Upper lobe of right lung (tissue), 1 donor: ENCODE measurements around the gene EIF4EBP2. TPM values are rescaled to one million over a fixed set of nuclear protein-coding genes. Genes with fewer than 3 reads are reported as not detected.

Source experiments
- ATAC-seq: fragments of 200-7000 bp; cut with Tn5 transposase; one replicate; pipeline ENCODE4 v1.9.1; 2020; ENCODE audit warnings: mild to moderate bottlenecking, moderate library complexity
- DNase-seq: peaks from one replicate; pipeline ENCODE4 v3.0.0-alpha.2; 2020
- H3K27ac ChIP-seq: fragments of 200-600 bp; one replicate; pipeline ENCODE4 v1.8.0; 2022
- H3K27me3 ChIP-seq: fragments of 200-600 bp; one replicate; pipeline ENCODE4 v1.8.0; 2022; ENCODE audit warnings: mild to moderate bottlenecking
- H3K36me3 ChIP-seq: fragments of 200-600 bp; one replicate; pipeline ENCODE4 v1.8.0; 2022
- H3K4me1 ChIP-seq: fragments of 200-600 bp; one replicate; pipeline ENCODE4 v1.8.0; 2022
- H3K4me3 ChIP-seq: fragments of 200-600 bp; one replicate; pipeline ENCODE4 v1.8.0; 2022; ENCODE audit warnings: mild to moderate bottlenecking
- H3K9me3 ChIP-seq: fragments of 200-600 bp; one replicate; pipeline ENCODE4 v1.8.0; 2022
- intact Hi-C: fragments of 100-400 bp; cut with DNase I; formaldehyde crosslinking; loops from one replicate; pipeline ENCODE4 v1.11.0; 2022
- total RNA-seq: library from RNA; stranded (reverse); fragmentation: NEBNext Ultra II Directional; extraction: Animal tissue kit (Norgen Biotek cat#: 25700); gene quantifications from one replicate; pipeline ENCODE4 v1.2.1, GENCODE V29; 2021
- TF ChIP-seq, protein P1 (sequence below): fragments of 200-600 bp; IDR thresholded peaks from one replicate; pipeline ENCODE4 v1.8.0; 2022; ENCODE audit warnings: antibody characterized with exemption
- donor health status: DM: no; HTN: yes; CAD: no; lungs with severe emphysema.

The EIF4EBP2 gene
- total RNA-seq, 1 donor from 2014 or later: 79.3 TPM

GRCh38 chr10:70359017-70359550 is 44.9 kb upstream of the EIF4EBP2 start:
- TF ChIP-seq, protein P1, sequence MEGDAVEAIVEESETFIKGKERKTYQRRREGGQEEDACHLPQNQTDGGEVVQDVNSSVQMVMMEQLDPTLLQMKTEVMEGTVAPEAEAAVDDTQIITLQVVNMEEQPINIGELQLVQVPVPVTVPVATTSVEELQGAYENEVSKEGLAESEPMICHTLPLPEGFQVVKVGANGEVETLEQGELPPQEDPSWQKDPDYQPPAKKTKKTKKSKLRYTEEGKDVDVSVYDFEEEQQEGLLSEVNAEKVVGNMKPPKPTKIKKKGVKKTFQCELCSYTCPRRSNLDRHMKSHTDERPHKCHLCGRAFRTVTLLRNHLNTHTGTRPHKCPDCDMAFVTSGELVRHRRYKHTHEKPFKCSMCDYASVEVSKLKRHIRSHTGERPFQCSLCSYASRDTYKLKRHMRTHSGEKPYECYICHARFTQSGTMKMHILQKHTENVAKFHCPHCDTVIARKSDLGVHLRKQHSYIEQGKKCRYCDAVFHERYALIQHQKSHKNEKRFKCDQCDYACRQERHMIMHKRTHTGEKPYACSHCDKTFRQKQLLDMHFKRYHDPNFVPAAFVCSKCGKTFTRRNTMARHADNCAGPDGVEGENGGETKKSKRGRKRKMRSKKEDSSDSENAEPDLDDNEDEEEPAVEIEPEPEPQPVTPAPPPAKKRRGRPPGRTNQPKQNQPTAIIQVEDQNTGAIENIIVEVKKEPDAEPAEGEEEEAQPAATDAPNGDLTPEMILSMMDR: no peak
- Histone ChIP-seq H3K27me3 (no peaks in the 10 kb centered on the region), H3K36me3 (no peaks in the 10 kb centered on the region), H3K4me3 (no peak overlapping the region), H3K27ac (no peak overlapping the region), H3K4me1 (peaks cover 24% of the 10 kb centered on the region), H3K9me3 (no peaks in the 10 kb centered on the region)
- ATAC-seq (no peak), DNase-seq (no peak)
- intact Hi-C loops: no loop called here

DNA sequence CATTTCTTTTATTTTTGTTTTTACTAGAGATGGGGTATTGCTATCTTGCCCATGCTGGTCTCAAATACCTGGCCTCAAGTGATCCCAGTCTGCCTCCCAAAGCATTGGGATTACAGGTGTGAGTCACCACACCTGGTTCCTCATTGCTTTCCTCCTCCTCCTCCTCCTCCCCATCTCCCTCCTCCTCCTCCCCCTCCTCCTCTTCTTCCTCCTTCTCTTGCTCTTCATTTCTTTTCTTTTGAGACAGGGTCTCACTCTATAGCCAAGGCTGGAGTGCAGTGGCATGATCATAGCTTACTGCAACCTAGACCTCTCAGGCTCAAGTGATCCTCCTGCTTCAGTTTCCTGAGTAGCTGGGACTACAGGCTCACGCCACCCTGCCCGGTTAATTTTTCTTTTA is 43.7 kb upstream of the EIF4EBP2 start:
- H3K36me3 ChIP-seq: no peaks in the 10 kb centered on the region
- H3K4me1 ChIP-seq: peaks cover 16% of the 10 kb centered on the region
- no peaks in the 10 kb centered on the region for H3K27me3 ChIP-seq
- DNase-seq (no peak), ATAC-seq (no peak)
- no peaks in the 10 kb centered on the region for H3K9me3 ChIP-seq
- no peak overlapping the region for H3K27ac ChIP-seq
- H3K4me3 ChIP-seq: no peak overlapping the region
- intact Hi-C loops: loop anchor here (5.0 to 10.0 kb wide), 2 partner anchors 85 to 133 kb away; no protein-coding TSS in a partner anchor
- TF ChIP-seq, protein P1: no peak

GRCh38 chr10:70362328-70362727 is 41.6 kb upstream of the EIF4EBP2 start:
- Histone ChIP-seq H3K4me1 (peaks cover 15% of the 10 kb centered on the region), H3K4me3 (no peak overlapping the region), H3K9me3 (no peaks in the 10 kb centered on the region), H3K27me3 (no peaks in the 10 kb centered on the region), H3K36me3 (no peaks in the 10 kb centered on the region), H3K27ac (peak overlapping the region; percentile 24)
- TF ChIP-seq, protein P1: no peak
- intact Hi-C loops: loop anchor here (5.0 to 10.0 kb wide), 2 partner anchors 88 to 135 kb away; no protein-coding TSS in a partner anchor
- DNase-seq: no peak
- ATAC-seq: no peak

DNA sequence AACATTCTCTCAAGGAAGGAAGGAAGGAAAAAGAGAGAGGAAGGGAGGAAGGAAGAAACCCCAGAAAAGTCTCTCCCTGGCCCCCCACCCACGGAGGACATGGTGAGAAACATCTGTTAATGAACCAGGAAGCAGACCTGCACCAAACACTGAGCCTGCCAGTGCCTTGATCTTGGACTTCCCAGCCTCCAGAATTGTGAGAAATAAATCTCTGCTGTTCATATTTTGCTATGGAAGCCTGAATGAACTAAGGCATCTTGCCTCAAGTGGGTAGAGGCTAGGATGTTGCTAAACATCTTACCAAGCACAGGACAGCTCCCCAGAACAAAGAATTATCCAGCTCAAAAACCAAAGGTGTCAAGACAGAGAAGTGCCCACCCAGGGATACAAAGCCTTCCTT is 40.7 kb upstream of the EIF4EBP2 start:
- peaks cover 15% of the 10 kb centered on the region for H3K4me1 ChIP-seq
- H3K27ac ChIP-seq: peak overlapping the region; percentile 90
- DNase-seq (no peak), ATAC-seq (no peak)
- H3K4me3 ChIP-seq: no peak overlapping the region
- H3K27me3 ChIP-seq: no peaks in the 10 kb centered on the region
- no peaks in the 10 kb centered on the region for H3K36me3 ChIP-seq
- intact Hi-C loops: loop anchor here (5.0 to 10.0 kb wide), 2 partner anchors 88 to 136 kb away; no protein-coding TSS in a partner anchor
- TF ChIP-seq, protein P1: no peak
- no peaks in the 10 kb centered on the region for H3K9me3 ChIP-seq

- Histone ChIP-seq H3K36me3 (no peaks in the 10 kb centered on the region), H3K9me3 (no peaks in the 10 kb centered on the region), H3K27me3 (no peaks in the 10 kb centered on the region), H3K27ac (peak overlapping the region; percentile 90), H3K4me1 (peaks cover 15% of the 10 kb centered on the region), H3K4me3 (peak overlapping the region; percentile 1)
- TF ChIP-seq, protein P1: peak; percentile 96
- ATAC-seq: peak; percentile 99
- intact Hi-C loops: loop anchor here (5.0 to 10.0 kb wide), 2 partner anchors 89 to 137 kb away; no protein-coding TSS in a partner anchor
- peak; percentile 95 for DNase-seq
Observed at GRCh38 chr10:70363971-70364771, 39.8 kb upstream of the EIF4EBP2 start.
